ENCODE measurements around the gene DYNLL1. TPM values are rescaled to one million over a fixed set of nuclear protein-coding genes. Genes with fewer than 3 reads are reported as not detected.

DYNLL1 gene
- total RNA-seq, 1 experiment from 2014 or later: 618 TPM

GRCh38 chr12:120537856-120538220 is 41.9 kb downstream of the DYNLL1 start:
- Mint-ChIP-seq H3K9me3 (no peaks in the 10 kb centered on the region), H3K27ac (peak overlapping the region in 1 of 3 experiments; percentile 69; a peak in 2 of 7 replicates), H3K27me3 (ENCODE audit: low read depth) (no peaks in the 10 kb centered on the region), H3K4me3 (no peak overlapping the region), H3K36me3 (ENCODE audit: insufficient read depth in 1 of 3, low read depth in 3 of 3) (peaks cover 12 to 39% (median 28%) of the 10 kb centered on the region in 3 experiments), H3K4me1 (peaks cover 18 to 33% of the 10 kb centered on the region in 2 experiments)
- H2BK20ac ChIP-seq (ENCODE audit: low read depth, low read length, poor library complexity, severe bottlenecking): no peak overlapping the region
- no peaks in the 10 kb centered on the region for H3K27me3 ChIP-seq (ENCODE audit: insufficient read depth, low read length)
- peaks cover 6% of the 10 kb centered on the region for H3K23me2 ChIP-seq (ENCODE audit: insufficient read length, low read depth, low read length, poor library complexity, severe bottlenecking)
- no peak overlapping the region for H2BK5ac ChIP-seq (ENCODE audit: insufficient read length, low read length)
- H3K23ac ChIP-seq (ENCODE audit: insufficient read length, low read depth, low read length): no peak overlapping the region
- H3K56ac ChIP-seq (ENCODE audit: insufficient read length, low read depth, low read length): no peak overlapping the region
- no peak overlapping the region for H3K4ac ChIP-seq (ENCODE audit: low read depth, low read length)
- peaks cover 2% of the 10 kb centered on the region for H4K20me1 ChIP-seq (ENCODE audit: control insufficient read depth, insufficient read depth, insufficient read length)
- peak overlapping the region; percentile 24 for H3K4me2 ChIP-seq (ENCODE audit: insufficient read depth, insufficient read length, low read length)
- no peak overlapping the region for H4K8ac ChIP-seq (replicated peaks; ENCODE audit: insufficient read length, low read depth, low read length)
- no peaks in the 10 kb centered on the region for H3K79me1 ChIP-seq (ENCODE audit: insufficient read depth, low read depth, low read length, poor library complexity, severe bottlenecking)
- H3K9ac ChIP-seq (ENCODE audit: extremely low read depth, insufficient read length, low read length): peak overlapping the region; percentile 11
- no peak overlapping the region for H2BK120ac ChIP-seq (ENCODE audit: low read depth, low read length, poor library complexity, severe bottlenecking)
- H4K91ac ChIP-seq (ENCODE audit: insufficient read length, low read depth, low read length): no peak overlapping the region
- H2BK12ac ChIP-seq (ENCODE audit: insufficient read length, low read depth, low read length): no peak overlapping the region
- WGBS (ENCODE audit: extremely low coverage, insufficient read length, low lambda C conversion rate): no CpG with 5 or more reads among the region's 4 CpGs
- H2AK5ac ChIP-seq (ENCODE audit: insufficient read length, low read length): no peak overlapping the region
- no peak overlapping the region for H3K18ac ChIP-seq (ENCODE audit: insufficient read length, low read depth, low read length)
- H3T11ph ChIP-seq (ENCODE audit: low read length): no peak overlapping the region
- no peak overlapping the region for H4K5ac ChIP-seq (ENCODE audit: insufficient read length, low read depth, low read length)
- no peak for TF ChIP-seq CTCF (conservative IDR thresholded peaks at IDR 0.05)
- peaks cover 46% of the 10 kb centered on the region; the same call in 1 of the 2 replicates for H3K79me2 ChIP-seq (ENCODE audit: insufficient read depth, low read length)
- H3K4me1 ChIP-seq (ENCODE audit: insufficient read depth, low read length): no peaks in the 10 kb centered on the region
- no peak for DNase-seq
- no peak overlapping the region for H3K27ac ChIP-seq (ENCODE audit: insufficient read length, low read depth, low read length)
- no peaks in the 10 kb centered on the region for H3K9me3 ChIP-seq (ENCODE audit: control insufficient read depth, low read depth, low read length)
- H2BK15ac ChIP-seq (ENCODE audit: low read depth, low read length): no peak overlapping the region
- H2AFZ ChIP-seq (ENCODE audit: low read length): no peak overlapping the region
- H3K14ac ChIP-seq (ENCODE audit: insufficient read depth, low read length): no peak overlapping the region
